Measurements from ENCODE around the gene FNTB.

FNTB gene

GRCh38 chr14:64952598-64953309, 33.9 kb upstream of the FNTB start:
- DNase-seq (ENCODE audit: low spot score): no peak

GRCh38 chr14:64953310-64953654, 33.4 kb upstream of the FNTB start:
- no peak for DNase-seq (ENCODE audit: low spot score)

GRCh38 chr14:64953661-64954060, 33.0 kb upstream of the FNTB start:
- no peak for DNase-seq (ENCODE audit: low spot score)

- DNase-seq (ENCODE audit: low spot score): no peak
These were observed 32.0 kb upstream of the FNTB start for GRCh38 chr14:64954491-64955240.

GRCh38 chr14:64955297-64955696, 31.4 kb upstream of the FNTB start:
- no peak for DNase-seq (ENCODE audit: low spot score)

- DNase-seq (ENCODE audit: low spot score): no peak
These were observed 29.8 kb upstream of the FNTB start for GRCh38 chr14:64956697-64957406.

GRCh38 chr14:64958201-64958600, 28.5 kb upstream of the FNTB start:
- DNase-seq (ENCODE audit: low spot score): no peak

GRCh38 chr14:64958743-64959142, 28.0 kb upstream of the FNTB start:
- no peak for DNase-seq (ENCODE audit: low spot score)

GRCh38 chr14:64960762-64961276, 25.9 kb upstream of the FNTB start:
- peak; percentile 60 for DNase-seq (ENCODE audit: low spot score)

GRCh38 chr14:64963611-64964010, 23.1 kb upstream of the FNTB start:
- DNase-seq (ENCODE audit: low spot score): no peak

GRCh38 chr14:64965356-64966000, 21.2 kb upstream of the FNTB start:
- no peak for DNase-seq (ENCODE audit: low spot score)

GRCh38 chr14:64966976-64967375, 19.7 kb upstream of the FNTB start:
- no peak for DNase-seq (ENCODE audit: low spot score)

- no peak for DNase-seq (ENCODE audit: low spot score)
These were observed 18.5 kb upstream of the FNTB start for GRCh38 chr14:64968167-64968566.

GRCh38 chr14:64968651-64969050, 18.0 kb upstream of the FNTB start:
- DNase-seq (ENCODE audit: low spot score): no peak

GRCh38 chr14:64970041-64970440, 16.7 kb upstream of the FNTB start:
- no peak for DNase-seq (ENCODE audit: low spot score)

GRCh38 chr14:64970776-64971477, 15.8 kb upstream of the FNTB start:
- DNase-seq (ENCODE audit: low spot score): no peak

- no peak for DNase-seq (ENCODE audit: low spot score)
These were observed 15.2 kb upstream of the FNTB start for GRCh38 chr14:64971491-64971942.

GRCh38 chr14:64971943-64972791, 14.5 kb upstream of the FNTB start, which contains the start of gene RAB15:
Gene RAB15 (minus strand): TSS chr14:64972336. CDS start chr14:64972076, 260 bp downstream.
- DNase-seq (ENCODE audit: low spot score): peak; percentile 85

- no peak for DNase-seq (ENCODE audit: low spot score)
These were observed 13.7 kb upstream of the FNTB start for GRCh38 chr14:64973026-64973442.

GRCh38 chr14:64973826-64974225, 12.9 kb upstream of the FNTB start:
- no peak for DNase-seq (ENCODE audit: low spot score)

GRCh38 chr14:64974563-64974962, 12.1 kb upstream of the FNTB start:
- DNase-seq (ENCODE audit: low spot score): no peak
